Measurements from ENCODE around the gene SIKE1.

SIKE1 gene

GRCh38 chr1:114753143-114753542 lies 27.3 kb downstream of the SIKE1 start:
- H3K4me3 ChIP-seq (ENCODE audit: low read depth, low read length), result no peak overlapping the region
- no peak for DNase-seq (ENCODE audit: low read depth)
- TF ChIP-seq, protein P1, sequence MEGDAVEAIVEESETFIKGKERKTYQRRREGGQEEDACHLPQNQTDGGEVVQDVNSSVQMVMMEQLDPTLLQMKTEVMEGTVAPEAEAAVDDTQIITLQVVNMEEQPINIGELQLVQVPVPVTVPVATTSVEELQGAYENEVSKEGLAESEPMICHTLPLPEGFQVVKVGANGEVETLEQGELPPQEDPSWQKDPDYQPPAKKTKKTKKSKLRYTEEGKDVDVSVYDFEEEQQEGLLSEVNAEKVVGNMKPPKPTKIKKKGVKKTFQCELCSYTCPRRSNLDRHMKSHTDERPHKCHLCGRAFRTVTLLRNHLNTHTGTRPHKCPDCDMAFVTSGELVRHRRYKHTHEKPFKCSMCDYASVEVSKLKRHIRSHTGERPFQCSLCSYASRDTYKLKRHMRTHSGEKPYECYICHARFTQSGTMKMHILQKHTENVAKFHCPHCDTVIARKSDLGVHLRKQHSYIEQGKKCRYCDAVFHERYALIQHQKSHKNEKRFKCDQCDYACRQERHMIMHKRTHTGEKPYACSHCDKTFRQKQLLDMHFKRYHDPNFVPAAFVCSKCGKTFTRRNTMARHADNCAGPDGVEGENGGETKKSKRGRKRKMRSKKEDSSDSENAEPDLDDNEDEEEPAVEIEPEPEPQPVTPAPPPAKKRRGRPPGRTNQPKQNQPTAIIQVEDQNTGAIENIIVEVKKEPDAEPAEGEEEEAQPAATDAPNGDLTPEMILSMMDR (IDR thresholded peaks at IDR 0.05; ENCODE audit: low read depth, low read length, missing control alignments), result no peak

DNA sequence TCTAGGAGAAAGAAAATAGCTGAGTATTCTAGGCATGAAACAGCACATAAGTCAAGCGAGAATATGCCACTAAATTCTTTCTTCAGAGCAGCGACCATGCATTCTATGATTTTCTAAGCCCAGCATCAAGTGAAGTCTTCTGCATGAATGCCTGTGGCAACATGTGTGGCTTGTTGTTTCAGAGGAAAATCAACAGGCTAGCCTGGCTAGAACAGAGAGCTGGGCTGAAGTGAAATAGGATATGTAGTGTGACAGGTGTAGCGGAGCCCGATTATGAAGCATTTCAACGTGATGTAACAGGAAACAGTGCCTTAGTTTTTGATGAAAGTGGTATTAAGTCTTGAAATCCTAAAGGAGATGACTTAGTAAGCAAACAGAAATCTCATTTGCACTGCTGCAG lies 29.7 kb downstream of the SIKE1 start:
- DNase-seq (ENCODE audit: low read depth), result no peak
- TF ChIP-seq, protein P1 (IDR thresholded peaks at IDR 0.05; ENCODE audit: low read depth, low read length, missing control alignments), result no peak
- no peak overlapping the region for H3K4me3 ChIP-seq (ENCODE audit: low read depth, low read length)

- TF ChIP-seq, protein P1 (IDR thresholded peaks at IDR 0.05; ENCODE audit: low read depth, low read length, missing control alignments), result no peak
- H3K4me3 ChIP-seq (ENCODE audit: low read depth, low read length), result no peak overlapping the region
- DNase-seq (ENCODE audit: low read depth), result no peak
Measured at GRCh38 chr1:114749835-114750234, 30.6 kb downstream of the SIKE1 start.

GRCh38 chr1:114746450-114747121 lies 33.9 kb downstream of the SIKE1 start:
- no peak overlapping the region for H3K4me3 ChIP-seq (ENCODE audit: low read depth, low read length)
- TF ChIP-seq, protein P1 (IDR thresholded peaks at IDR 0.05; ENCODE audit: low read depth, low read length, missing control alignments), result no peak
- DNase-seq (ENCODE audit: low read depth), result no peak

GRCh38 chr1:114745291-114745690 lies 35.2 kb downstream of the SIKE1 start:
- H3K4me3 ChIP-seq (ENCODE audit: low read depth, low read length), result no peak overlapping the region
- no peak for DNase-seq (ENCODE audit: low read depth)
- TF ChIP-seq, protein P1 (IDR thresholded peaks at IDR 0.05; ENCODE audit: low read depth, low read length, missing control alignments), result no peak

- H3K4me3 ChIP-seq (ENCODE audit: low read depth, low read length), result no peak overlapping the region
- DNase-seq (ENCODE audit: low read depth), result no peak
- TF ChIP-seq, protein P1 (IDR thresholded peaks at IDR 0.05; ENCODE audit: low read depth, low read length, missing control alignments), result no peak
Measured at GRCh38 chr1:114741963-114742746, 38.3 kb downstream of the SIKE1 start.

Data from GM12864 (cell line).